Uterus (tissue), 2 donors: Measurements from ENCODE around the gene KIAA1755.

Source experiments
- POLR2A ChIP-seq, 2 donors: fragments of 450-650 bp; IDR thresholded peaks; one replicate each; pipeline ENCODE4 v1.6.1; 2016; ENCODE audit warnings: antibody characterized with exemption in 2 of 2, mild to moderate bottlenecking in 1 of 2, moderate library complexity in 1 of 2
- TF ChIP-seq, protein P1 (sequence below), 4 experiments: fragments of 200-600 bp in 2 of 4; fragments of 450-650 bp in 2 of 4; sonication (generic) in 2 of 4; IDR thresholded peaks; one replicate each; pipeline ENCODE4 v1.5.1; 2016 to 2019; ENCODE audit warnings: antibody characterized with exemption in 4 of 4, mild to moderate bottlenecking in 2 of 4, moderate library complexity in 1 of 4

DNA sequence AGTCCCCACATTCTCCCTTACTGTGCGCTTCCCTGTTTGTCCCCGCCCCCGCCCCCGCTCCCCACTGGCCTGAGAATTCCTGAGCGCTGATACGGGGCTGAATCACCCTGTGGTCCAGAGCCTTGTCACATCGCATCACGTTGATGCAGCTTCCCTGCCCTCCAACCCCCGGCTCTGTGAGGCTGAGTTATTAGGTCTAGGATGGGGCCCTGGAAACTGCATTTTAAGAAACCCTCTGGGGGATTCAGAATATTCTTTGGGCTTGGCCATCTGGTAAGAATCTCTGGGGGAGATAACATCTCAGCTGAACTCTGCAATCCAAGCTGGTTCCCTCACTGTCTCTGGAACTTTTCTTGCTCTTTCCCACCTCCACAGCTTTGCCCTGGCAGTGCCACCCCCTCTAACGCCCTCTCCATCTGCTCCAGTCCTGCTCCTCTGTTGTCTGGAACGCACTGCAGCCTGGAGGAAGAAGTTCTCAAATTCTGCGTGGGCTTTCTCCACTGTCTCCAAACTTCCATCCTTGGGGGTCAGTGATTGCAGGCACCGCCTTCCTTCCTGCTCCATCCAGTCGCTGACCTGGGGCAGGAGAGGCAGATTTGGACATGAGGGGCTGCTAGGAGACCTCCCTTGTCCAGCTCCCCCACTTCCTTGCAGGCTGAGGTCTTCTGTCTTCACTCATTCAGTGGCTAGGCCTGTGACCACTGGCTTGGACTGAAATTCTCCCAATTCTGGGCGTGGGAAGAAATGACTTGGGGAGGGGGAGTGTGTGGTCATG, 42.6 kb downstream of the KIAA1755 start:
- no peak for TF ChIP-seq POLR2A (IDR thresholded peaks at IDR 0.05)
- TF ChIP-seq, protein P1, sequence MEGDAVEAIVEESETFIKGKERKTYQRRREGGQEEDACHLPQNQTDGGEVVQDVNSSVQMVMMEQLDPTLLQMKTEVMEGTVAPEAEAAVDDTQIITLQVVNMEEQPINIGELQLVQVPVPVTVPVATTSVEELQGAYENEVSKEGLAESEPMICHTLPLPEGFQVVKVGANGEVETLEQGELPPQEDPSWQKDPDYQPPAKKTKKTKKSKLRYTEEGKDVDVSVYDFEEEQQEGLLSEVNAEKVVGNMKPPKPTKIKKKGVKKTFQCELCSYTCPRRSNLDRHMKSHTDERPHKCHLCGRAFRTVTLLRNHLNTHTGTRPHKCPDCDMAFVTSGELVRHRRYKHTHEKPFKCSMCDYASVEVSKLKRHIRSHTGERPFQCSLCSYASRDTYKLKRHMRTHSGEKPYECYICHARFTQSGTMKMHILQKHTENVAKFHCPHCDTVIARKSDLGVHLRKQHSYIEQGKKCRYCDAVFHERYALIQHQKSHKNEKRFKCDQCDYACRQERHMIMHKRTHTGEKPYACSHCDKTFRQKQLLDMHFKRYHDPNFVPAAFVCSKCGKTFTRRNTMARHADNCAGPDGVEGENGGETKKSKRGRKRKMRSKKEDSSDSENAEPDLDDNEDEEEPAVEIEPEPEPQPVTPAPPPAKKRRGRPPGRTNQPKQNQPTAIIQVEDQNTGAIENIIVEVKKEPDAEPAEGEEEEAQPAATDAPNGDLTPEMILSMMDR (IDR thresholded peaks at IDR 0.05): no peak
